ENCODE results near the gene BRD2. TPM values are rescaled to one million over a fixed set of nuclear protein-coding genes. Genes with fewer than 3 reads are reported as not detected.

BRD2 gene
- total and polyA plus RNA-seq, 9 of the 15 experiments (the other 6 are each of a cell fraction or from before 2014, with no cell fraction given), result 19.0 to 252 (median 181) TPM

DNA sequence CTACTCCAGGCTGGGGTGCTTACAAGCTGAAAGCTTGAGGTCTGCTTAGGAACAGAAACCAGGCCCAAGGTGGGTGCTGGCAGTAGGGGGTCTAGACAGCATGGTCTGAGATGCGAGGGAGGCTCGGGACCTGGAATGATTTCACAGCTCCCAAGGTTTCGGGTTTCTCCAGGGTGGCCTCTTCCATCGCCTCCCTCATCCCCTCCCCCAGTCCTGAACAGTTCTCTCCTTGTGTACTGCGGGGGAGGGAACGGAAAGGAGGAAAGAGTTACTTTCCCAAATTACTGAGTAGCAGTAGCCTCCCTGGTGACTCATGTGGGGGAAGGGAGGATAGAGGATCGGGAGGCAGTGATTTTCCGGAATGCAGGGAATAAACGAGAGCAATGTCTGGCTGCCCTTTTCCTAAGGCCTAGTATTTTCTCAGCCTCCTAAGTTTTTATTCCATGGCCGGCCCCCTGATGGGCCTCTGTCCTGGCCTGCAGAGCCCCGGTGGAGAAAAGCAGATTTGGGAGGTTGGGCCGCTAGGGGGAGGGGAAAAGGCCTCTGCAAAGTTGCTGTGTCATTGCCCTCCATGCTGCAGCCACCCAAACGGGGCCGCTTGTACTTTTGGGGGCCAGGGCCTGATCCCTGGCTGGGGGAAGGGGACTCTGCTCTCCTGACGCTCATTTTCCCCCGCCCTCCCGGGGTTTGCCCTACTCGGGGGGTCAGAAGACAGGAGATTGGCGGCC is 1.5 kb downstream of the BRD2 start (continued):
- TF ChIP-seq FOXM1 (IDR thresholded peaks at IDR 0.05; ENCODE audit: low read depth), result 0 out of 2 replicates have a peak, but pooled peaks have one; percentile 9
- no peak; the same call in 1 of the 2 replicates for TF ChIP-seq FOXM1 (CRISPR knock-in tag; IDR thresholded peaks at IDR 0.05; ENCODE audit: low read depth)
- no peak for TF ChIP-seq FOXJ3 (CRISPR knock-in tag; IDR thresholded peaks at IDR 0.05)
- TF ChIP-seq POLR2AphosphoS5 (IDR thresholded peaks at IDR 0.05; ENCODE audit: control insufficient read depth, insufficient read depth, low read depth, low read length), result peak; percentile 79
- peak; percentile 48 for TF ChIP-seq PHF8 (IDR thresholded peaks at IDR 0.05; ENCODE audit: borderline replicate concordance, low read length)
- no peak for TF ChIP-seq ATF1 (CRISPR knock-in tag; IDR thresholded peaks at IDR 0.05)
- TF ChIP-seq ATF1 (tag; IDR thresholded peaks at IDR 0.05), result peak; percentile 78
- TF ChIP-seq, protein P1, sequence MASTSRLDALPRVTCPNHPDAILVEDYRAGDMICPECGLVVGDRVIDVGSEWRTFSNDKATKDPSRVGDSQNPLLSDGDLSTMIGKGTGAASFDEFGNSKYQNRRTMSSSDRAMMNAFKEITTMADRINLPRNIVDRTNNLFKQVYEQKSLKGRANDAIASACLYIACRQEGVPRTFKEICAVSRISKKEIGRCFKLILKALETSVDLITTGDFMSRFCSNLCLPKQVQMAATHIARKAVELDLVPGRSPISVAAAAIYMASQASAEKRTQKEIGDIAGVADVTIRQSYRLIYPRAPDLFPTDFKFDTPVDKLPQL (IDR thresholded peaks at IDR 0.05; ENCODE audit: extremely low read depth, insufficient read length), result peak; percentile 48
- TF ChIP-seq, protein P2, sequence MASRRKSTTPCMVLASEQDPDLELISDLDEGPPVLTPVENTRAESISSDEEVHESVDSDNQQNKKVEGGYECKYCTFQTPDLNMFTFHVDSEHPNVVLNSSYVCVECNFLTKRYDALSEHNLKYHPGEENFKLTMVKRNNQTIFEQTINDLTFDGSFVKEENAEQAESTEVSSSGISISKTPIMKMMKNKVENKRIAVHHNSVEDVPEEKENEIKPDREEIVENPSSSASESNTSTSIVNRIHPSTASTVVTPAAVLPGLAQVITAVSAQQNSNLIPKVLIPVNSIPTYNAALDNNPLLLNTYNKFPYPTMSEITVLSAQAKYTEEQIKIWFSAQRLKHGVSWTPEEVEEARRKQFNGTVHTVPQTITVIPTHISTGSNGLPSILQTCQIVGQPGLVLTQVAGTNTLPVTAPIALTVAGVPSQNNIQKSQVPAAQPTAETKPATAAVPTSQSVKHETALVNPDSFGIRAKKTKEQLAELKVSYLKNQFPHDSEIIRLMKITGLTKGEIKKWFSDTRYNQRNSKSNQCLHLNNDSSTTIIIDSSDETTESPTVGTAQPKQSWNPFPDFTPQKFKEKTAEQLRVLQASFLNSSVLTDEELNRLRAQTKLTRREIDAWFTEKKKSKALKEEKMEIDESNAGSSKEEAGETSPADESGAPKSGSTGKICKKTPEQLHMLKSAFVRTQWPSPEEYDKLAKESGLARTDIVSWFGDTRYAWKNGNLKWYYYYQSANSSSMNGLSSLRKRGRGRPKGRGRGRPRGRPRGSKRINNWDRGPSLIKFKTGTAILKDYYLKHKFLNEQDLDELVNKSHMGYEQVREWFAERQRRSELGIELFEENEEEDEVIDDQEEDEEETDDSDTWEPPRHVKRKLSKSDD (conservative IDR thresholded peaks at IDR 0.05; ENCODE audit: low read length), result no peak; the same call in 1 of the 2 replicates
- peak; percentile 68 for TF ChIP-seq SUPT5H (IDR thresholded peaks at IDR 0.05)
- TF ChIP-seq SREBF2 (CRISPR knock-in tag; IDR thresholded peaks at IDR 0.05), result 0 out of 2 replicates have a peak, but pooled peaks have one; percentile 87
- TF ChIP-seq ATF7 (IDR thresholded peaks at IDR 0.05), result peak; percentile 74
- TF ChIP-seq, protein P3, sequence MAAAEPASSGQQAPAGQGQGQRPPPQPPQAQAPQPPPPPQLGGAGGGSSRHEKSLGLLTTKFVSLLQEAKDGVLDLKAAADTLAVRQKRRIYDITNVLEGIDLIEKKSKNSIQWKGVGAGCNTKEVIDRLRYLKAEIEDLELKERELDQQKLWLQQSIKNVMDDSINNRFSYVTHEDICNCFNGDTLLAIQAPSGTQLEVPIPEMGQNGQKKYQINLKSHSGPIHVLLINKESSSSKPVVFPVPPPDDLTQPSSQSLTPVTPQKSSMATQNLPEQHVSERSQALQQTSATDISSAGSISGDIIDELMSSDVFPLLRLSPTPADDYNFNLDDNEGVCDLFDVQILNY (CRISPR knock-in tag; IDR thresholded peaks at IDR 0.05), result peak; percentile 57; the same call in 1 of the 2 replicates
- TF ChIP-seq RCOR1 (IDR thresholded peaks at IDR 0.05; ENCODE audit: borderline replicate concordance in 1 of 2, low read depth in 2 of 2, low read length in 2 of 2), result peak; percentile 52 to 96; a peak in 3 of 4 replicates
- peak; percentile 66 for TF ChIP-seq PRPF4 (IDR thresholded peaks at IDR 0.05; ENCODE audit: insufficient read depth, low read depth, low read length, poor library complexity, severe bottlenecking)
- TF ChIP-seq SP1 (CRISPR knock-in tag; IDR thresholded peaks at IDR 0.05), result peak; percentile 19
- no peak for TF ChIP-seq TFAM (CRISPR knock-in tag; conservative IDR thresholded peaks at IDR 0.05)
- TF ChIP-seq, protein P4, sequence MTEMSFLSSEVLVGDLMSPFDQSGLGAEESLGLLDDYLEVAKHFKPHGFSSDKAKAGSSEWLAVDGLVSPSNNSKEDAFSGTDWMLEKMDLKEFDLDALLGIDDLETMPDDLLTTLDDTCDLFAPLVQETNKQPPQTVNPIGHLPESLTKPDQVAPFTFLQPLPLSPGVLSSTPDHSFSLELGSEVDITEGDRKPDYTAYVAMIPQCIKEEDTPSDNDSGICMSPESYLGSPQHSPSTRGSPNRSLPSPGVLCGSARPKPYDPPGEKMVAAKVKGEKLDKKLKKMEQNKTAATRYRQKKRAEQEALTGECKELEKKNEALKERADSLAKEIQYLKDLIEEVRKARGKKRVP (CRISPR knock-in tag; IDR thresholded peaks at IDR 0.05), result peak; percentile 29; the same call in 1 of the 2 replicates
- TF ChIP-seq, protein P5, sequence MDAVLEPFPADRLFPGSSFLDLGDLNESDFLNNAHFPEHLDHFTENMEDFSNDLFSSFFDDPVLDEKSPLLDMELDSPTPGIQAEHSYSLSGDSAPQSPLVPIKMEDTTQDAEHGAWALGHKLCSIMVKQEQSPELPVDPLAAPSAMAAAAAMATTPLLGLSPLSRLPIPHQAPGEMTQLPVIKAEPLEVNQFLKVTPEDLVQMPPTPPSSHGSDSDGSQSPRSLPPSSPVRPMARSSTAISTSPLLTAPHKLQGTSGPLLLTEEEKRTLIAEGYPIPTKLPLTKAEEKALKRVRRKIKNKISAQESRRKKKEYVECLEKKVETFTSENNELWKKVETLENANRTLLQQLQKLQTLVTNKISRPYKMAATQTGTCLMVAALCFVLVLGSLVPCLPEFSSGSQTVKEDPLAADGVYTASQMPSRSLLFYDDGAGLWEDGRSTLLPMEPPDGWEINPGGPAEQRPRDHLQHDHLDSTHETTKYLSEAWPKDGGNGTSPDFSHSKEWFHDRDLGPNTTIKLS (IDR thresholded peaks at IDR 0.05; ENCODE audit: borderline replicate concordance, low read depth), result peak; percentile 50; the same call in 1 of the 2 replicates
- TF ChIP-seq KDM1A (IDR thresholded peaks at IDR 0.05), result no peak
- peak; percentile 25 for TF ChIP-seq ELF4 (CRISPR knock-in tag; IDR thresholded peaks at IDR 0.05)
- peak; percentile 98 for TF ChIP-seq HDAC2 (IDR thresholded peaks at IDR 0.05)

All from K562 (cell line).